MCF 10A (cell line): ENCODE data around the gene DLG2. TPM values are rescaled to one million over a fixed set of nuclear protein-coding genes. Genes with fewer than 3 reads are reported as not detected.

ENCODE experiments used
- BruUV-seq: library from RNA; stranded (reverse); fragments of 400-500 nt; replicated peaks from 2 replicates; lab custom pipeline; 2021; lab: Mats Ljungman, UMichigan
- CTCF ChIA-PET: fragments of 300-600 bp; sonication (Branson Sonifier 250); formaldehyde crosslinking; extraction: SDS; loops from one replicate; lab custom pipeline; 2021; ENCODE audit warnings: antibody characterized with exemption, inconsistent platforms; lab: Yijun Ruan, JAX
- POLR2A ChIA-PET: fragments of 300-600, 350-650 bp; sonication (Branson Sonifier 250); formaldehyde crosslinking; extraction: SDS; loops from one replicate; lab custom pipeline; 2020; ENCODE audit warnings: antibody characterized with exemption, inconsistent platforms; lab: Yijun Ruan, JAX
- DNase-seq: peaks from one replicate; pipeline ENCODE4 v3.0.0-alpha.2; 2018; ENCODE audit not compliant: unreplicated experiment
- H3K27ac Mint-ChIP-seq: one replicate; pipeline ENCODE4 v1.8.0; 2022; ENCODE audit warnings: mild to moderate bottlenecking, low read depth, mixed read lengths; ENCODE audit not compliant: unreplicated experiment
- H3K27me3 Mint-ChIP-seq: one replicate; pipeline ENCODE4 v1.8.0; 2022; ENCODE audit warnings: mixed read lengths; ENCODE audit not compliant: insufficient read depth, unreplicated experiment
- H3K36me3 Mint-ChIP-seq: one replicate; pipeline ENCODE4 v1.8.0; 2022; ENCODE audit warnings: mild to moderate bottlenecking, moderate library complexity, mixed read lengths; ENCODE audit not compliant: insufficient read depth, unreplicated experiment
- H3K4me1 Mint-ChIP-seq: one replicate; pipeline ENCODE4 v1.8.0; 2022; ENCODE audit warnings: mixed read lengths; ENCODE audit not compliant: insufficient read depth, unreplicated experiment
- H3K4me3 Mint-ChIP-seq: one replicate; pipeline ENCODE4 v1.8.0; 2022; ENCODE audit warnings: mild to moderate bottlenecking, moderate library complexity, mixed read lengths; ENCODE audit not compliant: unreplicated experiment
- H3K9me3 Mint-ChIP-seq: one replicate; pipeline ENCODE4 v1.8.0; 2022; ENCODE audit warnings: mixed read lengths; ENCODE audit not compliant: unreplicated experiment
- CTCF ChIP-seq: fragments of 200-600 bp; IDR thresholded peaks from one replicate; pipeline ENCODE4 v1.8.0; 2022; ENCODE audit warnings: antibody characterized with exemption, mild to moderate bottlenecking; ENCODE audit not compliant: unreplicated experiment
- intact Hi-C: fragments of 100-400 bp; cut with micrococcal nuclease; formaldehyde crosslinking; loops from 2 replicates; pipeline ENCODE4 v1.14.1; 2022
- total RNA-seq: library from RNA; stranded (reverse); gene quantifications from 2 replicates; pipeline ENCODE4 v1.2.3, GENCODE V29; 2022

The DLG2 gene
- total RNA-seq, 1 experiment from 2014 or later: 0.26 TPM

- ChIA-PET CTCF (no interaction called here), POLR2A (interaction anchor here (0.6 kb wide), 1 partner anchor 167 kb away, joined by 4 read pairs; no protein-coding TSS in a partner anchor)
- no peak for DNase-seq
- peaks cover 22% of the 10 kb centered on the region for H3K9me3 Mint-ChIP-seq
- H3K36me3 Mint-ChIP-seq: peaks cover 7% of the 10 kb centered on the region
- no peak overlapping the region for H3K27ac Mint-ChIP-seq
- intact Hi-C loops: no loop called here
- BruUV-seq: no TSS peak
- H3K27me3 Mint-ChIP-seq: no peaks in the 10 kb centered on the region
- H3K4me1 Mint-ChIP-seq: no peaks in the 10 kb centered on the region
- H3K4me3 Mint-ChIP-seq: no peak overlapping the region
- no peak for TF ChIP-seq CTCF
Observed at GRCh38 chr11:85394283-85394682, 232.9 kb downstream of the DLG2 start.

- ChIA-PET POLR2A (no interaction called here), CTCF (no interaction called here)
- Mint-ChIP-seq H3K4me1 (no peaks in the 10 kb centered on the region), H3K27me3 (no peaks in the 10 kb centered on the region), H3K9me3 (peaks cover 7% of the 10 kb centered on the region), H3K27ac (no peak overlapping the region), H3K36me3 (no peaks in the 10 kb centered on the region), H3K4me3 (no peak overlapping the region)
- intact Hi-C loops: no loop called here
- no peak for DNase-seq
- TF ChIP-seq CTCF: no peak
- BruUV-seq: no TSS peak
Observed at GRCh38 chr11:85391141-85391540, 236.0 kb downstream of the DLG2 start.

GRCh38 chr11:85385547-85385946 lies 241.6 kb downstream of the DLG2 start:
- H3K4me3 Mint-ChIP-seq: no peak overlapping the region
- no peak overlapping the region for H3K27ac Mint-ChIP-seq
- no peaks in the 10 kb centered on the region for H3K4me1 Mint-ChIP-seq
- no TSS peak for BruUV-seq
- no peak for TF ChIP-seq CTCF
- DNase-seq: no peak
- POLR2A ChIA-PET: no interaction called here
- H3K9me3 Mint-ChIP-seq: peaks cover 7% of the 10 kb centered on the region
- CTCF ChIA-PET: no interaction called here
- H3K36me3 Mint-ChIP-seq: no peaks in the 10 kb centered on the region
- intact Hi-C loops: no loop called here
- H3K27me3 Mint-ChIP-seq: no peaks in the 10 kb centered on the region

GRCh38 chr11:85385111-85385510 lies 242.0 kb downstream of the DLG2 start:
- no peak for TF ChIP-seq CTCF
- Mint-ChIP-seq H3K27me3 (no peaks in the 10 kb centered on the region), H3K9me3 (peaks cover 7% of the 10 kb centered on the region), H3K27ac (no peak overlapping the region), H3K4me1 (no peaks in the 10 kb centered on the region), H3K4me3 (no peak overlapping the region), H3K36me3 (no peaks in the 10 kb centered on the region)
- intact Hi-C loops: no loop called here
- ChIA-PET CTCF (no interaction called here), POLR2A (no interaction called here)
- no peak for DNase-seq
- BruUV-seq: no TSS peak
